PC-9 (cell line): ENCODE results near the gene LOXL4. TPM values are rescaled to one million over a fixed set of nuclear protein-coding genes. Genes with fewer than 3 reads are reported as not detected.

Experiments used
- BruUV-seq: library from RNA; stranded (reverse); fragments of 400-500 nt; replicated peaks from 2 replicates; lab custom pipeline; 2021; lab: Mats Ljungman, UMichigan
- CTCF ChIA-PET: fragments of 300-600 bp; sonication (Branson Sonifier 250); formaldehyde crosslinking; loops from one replicate; lab custom pipeline; 2022; ENCODE audit warnings: antibody characterized with exemption; lab: Charles Lee
- POLR2A ChIA-PET: fragments of 300-600 bp; sonication (Branson Sonifier 250); formaldehyde crosslinking; loops from one replicate; lab custom pipeline; 2022; ENCODE audit warnings: antibody characterized with exemption; ENCODE audit not compliant: unreplicated experiment; lab: Charles Lee
- DNase-seq, 2 experiments: peaks; one replicate each; pipeline versions ENCODE4 v3.0.0 to v3.0.0-alpha.2; 2015 to 2022; ENCODE audit warnings: mixed read lengths in 1 of 2
- H2AFZ ChIP-seq: fragments of 200-600 bp; sonication (generic); 2 replicates; pipeline ENCODE4 v1.8.1; 2017; ENCODE audit warnings: antibody characterized with exemption
- H3F3A ChIP-seq: fragments of 200-600 bp; sonication (generic); 2 replicates; pipeline ENCODE4 v1.8.1; 2017; ENCODE audit warnings: antibody characterized with exemption, mild to moderate bottlenecking, low read depth; ENCODE audit not compliant: insufficient read depth
- H3K27ac ChIP-seq: fragments of 200-600 bp; sonication (generic); 2 replicates; pipeline ENCODE4 v1.6.1; 2016; ENCODE audit warnings: mixed run types
- H3K27me3 ChIP-seq: fragments of 200-600 bp; sonication (generic); 2 replicates; pipeline ENCODE4 v1.6.1; 2016; ENCODE audit warnings: low read depth, mixed run types; ENCODE audit not compliant: insufficient read depth
- H3K36me3 ChIP-seq: fragments of 200-600 bp; sonication (generic); 2 replicates; pipeline ENCODE4 v1.6.1; 2016; ENCODE audit warnings: low read depth, mixed run types
- H3K4me1 ChIP-seq: fragments of 200-600 bp; sonication (generic); replicated peaks from 2 replicates; pipeline ENCODE4 v1.6.1; 2016; ENCODE audit warnings: mixed run types; ENCODE audit not compliant: insufficient read depth
- H3K4me2 ChIP-seq: fragments of 200-600 bp; sonication (generic); 2 replicates; pipeline ENCODE4 v1.6.1; 2017; ENCODE audit warnings: mixed run types
- H3K4me3 ChIP-seq: fragments of 200-600 bp; sonication (generic); 2 replicates; pipeline ENCODE4 v1.6.1; 2016; ENCODE audit warnings: mixed run types
- H3K79me2 ChIP-seq: fragments of 200-600 bp; sonication (generic); 2 replicates; pipeline ENCODE4 v1.6.1; 2017; ENCODE audit warnings: low read depth, mixed run types
- H3K9me2 ChIP-seq: fragments of 200-600 bp; sonication (generic); 2 replicates; pipeline ENCODE4 v1.8.1; 2017; ENCODE audit warnings: mild to moderate bottlenecking; ENCODE audit not compliant: insufficient read depth
- H3K9me3 ChIP-seq: fragments of 200-600 bp; sonication (generic); 2 replicates; pipeline ENCODE4 v1.8.1; 2016; ENCODE audit warnings: low read depth; ENCODE audit not compliant: insufficient read depth
- H4K20me1 ChIP-seq: fragments of 200-600 bp; sonication (generic); 2 replicates; pipeline ENCODE4 v1.8.1; 2017; ENCODE audit not compliant: insufficient read depth
- EZH2 ChIP-seq: fragments of 200-600 bp; sonication (generic); IDR thresholded peaks from 2 replicates; pipeline ENCODE4 v1.8.0; 2017; ENCODE audit warnings: antibody characterized with exemption, low read depth
- intact Hi-C: fragments of 100-400 bp; cut with micrococcal nuclease; formaldehyde crosslinking; loops from one replicate; pipeline ENCODE4 v1.10.0; 2022; ENCODE audit not compliant: unreplicated experiment
- total RNA-seq: library from RNA; stranded (reverse); gene quantifications from 2 replicates; pipeline ENCODE4 v1.2.3, GENCODE V29; 2021
- TF ChIP-seq, protein P1 (sequence below): fragments of 200-600 bp; sonication (generic); conservative IDR thresholded peaks from 2 replicates; pipeline ENCODE4 v1.6.1; 2017; ENCODE audit warnings: mixed run types, antibody characterized with exemption, mild to moderate bottlenecking, moderate library complexity

Gene LOXL4
- total RNA-seq, 1 experiment from 2014 or later, result 3.5 TPM

DNA sequence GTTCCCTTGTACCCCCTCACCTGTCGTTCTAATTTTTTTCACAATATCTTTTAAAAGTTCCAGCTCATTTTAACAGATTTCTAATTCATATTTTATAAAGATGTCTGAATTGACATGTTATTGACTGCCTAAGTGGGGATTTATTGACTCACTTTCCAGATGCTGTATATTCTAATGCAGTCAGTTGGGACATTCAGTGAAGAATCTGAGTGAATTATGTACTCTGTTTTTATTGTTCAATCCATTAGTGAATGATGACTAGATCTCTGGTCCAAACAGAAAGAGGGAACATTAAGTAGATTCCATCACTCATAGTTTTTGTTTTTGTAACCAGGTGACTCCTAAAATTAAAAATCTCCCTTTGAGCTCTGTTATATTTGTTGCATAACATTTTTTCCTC lies 54.3 kb downstream of the LOXL4 start:
- no peaks in the 10 kb centered on the region for H3K9me2 ChIP-seq
- CTCF ChIA-PET, result no interaction called here
- POLR2A ChIA-PET, result no interaction called here
- H2AFZ ChIP-seq, result no peak overlapping the region
- H3K9me3 ChIP-seq, result no peaks in the 10 kb centered on the region
- no peaks in the 10 kb centered on the region for H3F3A ChIP-seq
- no peak overlapping the region for H3K4me2 ChIP-seq
- H3K36me3 ChIP-seq, result no peaks in the 10 kb centered on the region
- TF ChIP-seq, protein P1, sequence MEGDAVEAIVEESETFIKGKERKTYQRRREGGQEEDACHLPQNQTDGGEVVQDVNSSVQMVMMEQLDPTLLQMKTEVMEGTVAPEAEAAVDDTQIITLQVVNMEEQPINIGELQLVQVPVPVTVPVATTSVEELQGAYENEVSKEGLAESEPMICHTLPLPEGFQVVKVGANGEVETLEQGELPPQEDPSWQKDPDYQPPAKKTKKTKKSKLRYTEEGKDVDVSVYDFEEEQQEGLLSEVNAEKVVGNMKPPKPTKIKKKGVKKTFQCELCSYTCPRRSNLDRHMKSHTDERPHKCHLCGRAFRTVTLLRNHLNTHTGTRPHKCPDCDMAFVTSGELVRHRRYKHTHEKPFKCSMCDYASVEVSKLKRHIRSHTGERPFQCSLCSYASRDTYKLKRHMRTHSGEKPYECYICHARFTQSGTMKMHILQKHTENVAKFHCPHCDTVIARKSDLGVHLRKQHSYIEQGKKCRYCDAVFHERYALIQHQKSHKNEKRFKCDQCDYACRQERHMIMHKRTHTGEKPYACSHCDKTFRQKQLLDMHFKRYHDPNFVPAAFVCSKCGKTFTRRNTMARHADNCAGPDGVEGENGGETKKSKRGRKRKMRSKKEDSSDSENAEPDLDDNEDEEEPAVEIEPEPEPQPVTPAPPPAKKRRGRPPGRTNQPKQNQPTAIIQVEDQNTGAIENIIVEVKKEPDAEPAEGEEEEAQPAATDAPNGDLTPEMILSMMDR, result no peak
- TF ChIP-seq EZH2, result no peak
- no peak overlapping the region for H3K4me3 ChIP-seq
- peaks cover 11% of the 10 kb centered on the region; the same call in 1 of the 2 replicates for H3K4me1 ChIP-seq
- H3K79me2 ChIP-seq, result peaks cover 1% of the 10 kb centered on the region; the same call in 1 of the 2 replicates
- BruUV-seq, result no TSS peak
- no peak for DNase-seq
- H4K20me1 ChIP-seq, result no peaks in the 10 kb centered on the region
- intact Hi-C loops, result no loop called here
- no peak overlapping the region for H3K27ac ChIP-seq
- H3K27me3 ChIP-seq, result no peaks in the 10 kb centered on the region

DNA sequence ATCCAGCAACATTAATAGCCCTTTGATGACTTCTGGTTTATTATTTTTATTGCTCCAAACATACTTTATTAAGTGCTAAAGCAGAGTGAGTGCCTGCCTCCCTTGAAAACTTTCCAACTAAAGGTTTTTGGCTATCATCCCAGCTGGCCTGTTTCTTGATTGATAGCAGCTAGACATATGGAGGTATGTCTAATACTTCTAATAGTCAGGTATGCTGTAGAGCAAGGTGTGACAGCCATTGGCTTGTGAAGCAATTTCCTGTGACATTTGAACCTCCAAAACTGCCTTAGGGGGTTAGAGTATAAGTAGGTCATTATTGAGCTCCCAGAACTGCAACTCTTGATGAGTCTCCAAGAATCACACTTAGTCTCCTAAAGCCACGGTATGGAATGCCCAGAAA lies 55.8 kb downstream of the LOXL4 start:
- Histone ChIP-seq H3K9me2 (no peaks in the 10 kb centered on the region), H3K9me3 (no peaks in the 10 kb centered on the region), H3K79me2 (no peaks in the 10 kb centered on the region), H3K4me3 (no peak overlapping the region), H3K27ac (no peak overlapping the region), H3K4me2 (0 out of 2 replicates have a peak overlapping the region, but pooled peaks have one; percentile 26), H3K27me3 (no peaks in the 10 kb centered on the region), H3K4me1 (peaks cover 11% of the 10 kb centered on the region; the same call in 1 of the 2 replicates), H3K36me3 (no peaks in the 10 kb centered on the region), H2AFZ (no peak overlapping the region), H3F3A (no peaks in the 10 kb centered on the region), H4K20me1 (no peaks in the 10 kb centered on the region)
- intact Hi-C loops, result no loop called here
- no TSS peak for BruUV-seq
- TF ChIP-seq, protein P1, result no peak
- no peak for TF ChIP-seq EZH2
- DNase-seq, result peak in 1 of 2 experiments; percentile 82
- ChIA-PET POLR2A (no interaction called here), CTCF (no interaction called here)

DNA sequence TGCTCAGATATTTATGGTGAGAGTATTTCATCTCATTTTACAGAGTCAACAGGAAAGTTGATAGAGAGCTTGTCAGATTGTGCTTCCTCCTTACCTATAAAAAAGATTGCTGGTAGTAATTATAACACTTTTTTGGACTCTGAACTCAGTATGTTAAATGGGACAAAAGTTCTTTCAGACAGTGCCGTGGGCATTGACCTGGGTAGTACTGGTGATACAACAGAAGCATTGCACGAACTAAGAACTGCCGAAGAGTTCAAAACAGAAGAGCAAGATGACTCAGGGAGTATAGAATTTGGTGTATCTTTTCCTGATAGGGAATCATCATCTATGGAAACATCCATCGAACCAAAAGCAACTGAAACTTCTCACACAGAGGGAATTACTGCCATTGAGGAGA lies 58.6 kb downstream of the LOXL4 start:
- POLR2A ChIA-PET, result no interaction called here
- Histone ChIP-seq H3F3A (no peaks in the 10 kb centered on the region), H3K4me2 (no peak overlapping the region), H3K4me1 (peaks cover 11% of the 10 kb centered on the region; the same call in 1 of the 2 replicates), H3K79me2 (no peaks in the 10 kb centered on the region), H3K27me3 (no peaks in the 10 kb centered on the region), H3K27ac (no peak overlapping the region), H2AFZ (no peak overlapping the region), H3K4me3 (no peak overlapping the region), H3K9me2 (no peaks in the 10 kb centered on the region), H3K36me3 (no peaks in the 10 kb centered on the region), H4K20me1 (no peaks in the 10 kb centered on the region), H3K9me3 (no peaks in the 10 kb centered on the region)
- TF ChIP-seq, protein P1, result no peak
- TF ChIP-seq EZH2, result no peak
- intact Hi-C loops, result no loop called here
- no TSS peak for BruUV-seq
- no peak for DNase-seq
- CTCF ChIA-PET, result no interaction called here
